ENCODE data around the gene IDE.
"Not testable (repeated sequence)": the region's sequence is repeated elsewhere in the genome, so short reads cannot be mapped to it uniquely, and the experiment has no call there.

IDE gene

DNA sequence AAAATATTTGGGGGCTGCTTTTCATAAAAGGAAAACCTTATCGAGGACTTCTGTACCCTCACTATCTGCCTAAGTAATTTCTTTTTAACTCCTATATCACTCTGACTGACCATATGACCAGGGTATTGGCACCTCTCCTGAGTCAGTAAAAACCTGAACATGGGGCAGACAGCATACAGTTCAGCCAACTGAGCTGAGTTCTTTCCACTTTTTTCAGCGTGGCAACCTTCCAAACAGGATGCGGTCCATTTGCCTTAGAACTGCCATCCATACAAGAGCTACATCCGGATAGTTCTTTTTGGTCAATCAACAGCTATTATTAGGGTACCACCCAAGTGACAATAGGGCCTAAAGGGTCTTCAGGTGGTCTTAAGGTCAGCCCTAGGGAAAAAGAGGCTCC, 160.4 kb downstream of the IDE start:
- DNase-seq, result no peak

DNA sequence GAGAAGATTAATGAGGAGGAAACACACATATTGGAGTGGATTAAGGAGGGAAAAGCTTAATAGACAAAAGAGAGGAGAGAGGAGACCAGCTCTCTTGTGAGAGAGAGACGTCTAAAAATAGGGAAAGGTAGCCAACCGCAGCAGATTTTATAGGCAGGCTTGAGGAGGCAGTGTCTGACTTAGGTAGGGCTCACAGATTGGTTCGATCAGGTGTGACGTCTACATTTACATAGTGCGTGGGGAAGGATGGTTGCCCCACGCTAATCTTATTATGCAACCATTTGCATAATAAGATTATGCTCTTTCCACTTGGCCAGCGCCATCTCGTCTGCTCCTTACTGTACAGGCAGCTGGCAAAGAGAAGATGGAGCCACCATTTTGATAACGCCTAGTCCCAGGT, 160.9 kb downstream of the IDE start:
- DNase-seq, result no peak

DNA sequence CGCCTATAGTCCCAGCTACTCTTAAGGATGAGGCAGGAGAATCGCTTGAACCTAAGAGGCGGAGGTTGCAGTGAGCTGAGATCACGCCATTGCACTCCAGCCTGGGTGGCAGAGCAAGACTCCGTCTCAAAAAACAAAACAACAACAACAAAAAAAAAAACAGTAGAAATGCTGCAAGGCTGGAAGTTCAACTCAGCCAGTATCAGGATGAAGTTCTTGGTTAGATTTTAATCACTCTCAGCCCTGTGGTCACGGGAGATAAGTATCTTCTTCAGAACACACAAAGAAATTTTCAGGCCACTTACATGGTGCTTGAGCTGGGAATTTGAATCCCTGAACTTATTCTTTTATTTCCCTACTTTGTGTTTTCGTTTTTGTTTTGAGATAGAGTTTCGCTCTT, 162.5 kb downstream of the IDE start:
- no peak for DNase-seq

DNA sequence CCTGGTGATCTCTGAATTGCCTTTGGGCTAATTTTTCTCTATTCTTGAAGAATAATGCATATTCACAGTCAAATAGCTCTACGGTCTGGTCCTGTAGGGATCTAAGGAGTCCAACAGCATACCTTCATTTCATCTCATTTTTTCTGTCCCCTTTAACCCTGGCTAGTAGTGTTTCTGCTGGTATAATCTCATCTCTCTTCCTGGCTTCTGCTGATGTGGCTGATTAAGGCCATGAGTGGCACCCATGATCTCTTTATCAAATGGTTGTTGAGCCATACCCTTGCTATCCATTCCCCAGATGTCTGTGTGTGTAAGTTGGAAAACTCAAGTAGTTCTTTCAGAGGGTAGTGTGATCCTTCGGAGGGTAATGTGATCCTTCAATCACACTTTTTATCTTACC, 163.4 kb downstream of the IDE start:
- DNase-seq, result no peak

DNA sequence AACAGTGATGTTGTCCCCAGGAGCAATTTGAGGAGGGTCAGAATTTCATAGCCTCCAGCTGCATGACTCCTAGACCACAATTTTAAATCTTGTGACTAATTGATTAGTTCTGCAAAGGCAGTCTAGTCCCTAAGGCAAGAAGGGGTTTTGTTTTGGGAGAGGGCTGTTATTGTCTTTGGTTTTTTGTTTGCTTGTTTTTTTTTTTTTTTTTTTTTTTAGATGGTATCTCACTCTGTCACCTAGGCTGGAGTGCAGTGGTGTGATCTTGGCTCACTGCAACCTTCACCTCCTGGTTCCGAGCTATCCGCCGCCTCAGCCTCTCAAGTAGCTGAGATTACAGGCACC, 165.9 kb downstream of the IDE start:
- DNase-seq, result no peak

DNA sequence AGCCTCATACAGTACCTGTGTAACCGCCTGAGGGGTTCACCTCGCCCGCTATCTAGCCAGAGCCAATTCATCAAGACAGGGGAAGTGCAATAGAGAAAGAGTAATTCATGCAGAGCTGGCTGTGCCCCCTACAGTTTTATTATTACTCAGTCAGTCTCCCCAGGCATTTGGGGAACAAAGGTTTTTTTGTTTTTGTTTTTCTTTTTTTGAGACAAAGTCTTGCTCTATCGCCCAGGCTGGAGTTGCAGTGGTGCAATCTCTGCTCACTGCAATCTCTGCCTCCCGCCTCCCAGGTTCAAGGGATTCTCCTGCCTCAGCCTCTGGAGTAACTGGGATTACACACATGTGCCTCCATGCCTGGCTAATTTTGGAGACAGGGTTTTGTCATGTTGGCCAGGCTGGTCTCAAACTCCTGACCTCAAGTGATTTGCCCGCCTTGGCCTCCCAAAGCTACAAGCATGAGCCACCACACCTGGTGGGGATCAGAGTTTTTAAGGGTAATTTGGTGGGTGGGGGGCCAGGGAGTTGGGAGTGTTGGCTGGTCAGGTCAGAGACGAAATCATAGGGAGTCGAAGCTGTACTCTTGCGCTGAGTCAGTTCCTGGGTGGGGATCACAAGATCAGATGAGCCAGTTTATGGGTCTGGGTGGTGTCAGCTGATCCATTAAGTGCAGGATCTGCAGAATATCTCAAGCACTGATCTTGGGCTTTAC, 166.4 kb downstream of the IDE start:
- DNase-seq, result no peak

DNA sequence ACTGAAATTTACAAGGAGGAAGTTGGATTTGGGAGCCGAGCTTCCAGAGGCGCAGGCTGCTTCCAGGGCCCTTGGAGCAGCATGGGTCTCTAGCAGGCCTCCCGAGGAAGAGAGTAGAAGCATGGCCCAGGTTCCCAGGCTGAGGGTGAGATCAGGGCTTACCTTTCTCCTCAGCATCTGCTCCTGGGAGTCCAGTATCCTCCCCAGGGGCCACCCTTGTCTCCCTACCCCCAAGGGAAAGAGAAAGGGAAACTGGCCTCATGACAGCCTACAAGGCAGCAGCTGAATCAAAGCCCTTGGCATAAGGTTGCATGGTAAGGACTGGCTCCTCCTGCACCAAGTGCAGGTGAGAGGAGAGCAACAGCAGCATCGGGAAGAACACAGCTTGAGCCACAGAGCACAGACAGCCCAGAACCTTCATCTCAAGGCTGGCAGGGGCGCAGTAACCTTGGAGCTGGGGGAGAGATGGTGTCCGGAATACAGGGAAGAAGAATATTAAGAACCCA, 168.4 kb downstream of the IDE start:
- DNase-seq, result no peak

DNA sequence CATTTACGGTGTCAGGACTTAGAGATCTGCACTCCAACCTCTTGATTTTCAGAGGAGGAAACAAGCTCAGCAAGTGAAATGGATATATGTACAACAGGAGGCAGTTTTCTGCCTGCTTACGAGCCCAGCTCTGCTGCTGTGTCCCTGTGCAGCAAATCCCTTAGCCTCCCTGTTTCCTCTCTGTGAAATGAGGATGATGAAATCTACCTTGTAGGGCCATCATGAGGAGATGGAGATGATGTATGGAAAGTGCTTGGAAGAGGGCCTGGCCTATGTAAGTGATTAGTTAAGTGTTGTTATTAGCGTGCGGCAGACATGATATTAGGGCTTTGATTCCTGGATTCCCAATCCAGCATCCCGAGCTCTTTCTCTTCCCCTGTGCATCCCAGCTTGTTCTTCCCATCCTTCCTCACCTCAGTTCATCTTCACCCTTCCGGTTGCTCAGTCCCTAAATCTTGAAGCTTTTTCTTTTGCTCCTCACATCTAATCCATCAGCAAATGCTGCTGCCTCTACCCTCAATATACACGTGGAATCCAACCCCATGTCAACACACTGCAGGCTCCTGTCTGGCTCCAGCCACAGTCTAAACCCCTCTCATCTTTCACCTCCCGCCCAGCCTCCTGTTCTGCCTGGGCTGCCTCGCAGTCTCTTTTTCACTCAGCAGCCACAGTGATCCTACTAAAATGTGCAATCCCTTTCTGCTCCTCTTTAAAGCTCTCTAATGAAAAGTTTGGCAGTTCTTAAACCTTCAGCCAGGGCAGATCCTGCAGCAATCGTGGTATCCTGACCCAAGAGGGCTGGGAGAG, 169.1 kb downstream of the IDE start:
- no peak for DNase-seq

DNA sequence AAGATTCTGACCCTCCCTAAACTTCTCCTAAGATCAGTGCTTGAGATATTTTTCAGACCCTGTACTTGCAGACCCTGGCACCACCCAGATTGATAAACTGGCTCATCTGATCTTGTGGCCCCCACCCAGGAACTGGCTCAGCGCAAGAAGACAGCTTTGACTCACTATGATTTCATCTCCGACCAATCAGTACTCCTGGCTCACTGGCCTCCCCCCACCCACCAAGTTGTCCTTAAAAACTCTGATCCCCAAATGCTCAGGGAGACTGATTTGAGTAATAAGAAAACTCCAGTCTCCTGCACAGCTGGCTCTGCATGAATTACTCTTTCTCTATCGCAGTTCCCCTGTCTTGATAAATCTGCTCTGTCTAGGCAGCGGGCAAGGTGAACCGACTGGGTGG, 171.7 kb downstream of the IDE start:
- not testable (repeated sequence) for DNase-seq

Measured in CD4-positive, alpha-beta T cell treated with Interleukin-12 subunit alpha and Interleukin-12 subunit beta, for 1 hour (primary cell).